WTC11 (cell line): ENCODE measurements around the gene APLF. TPM values are rescaled to one million over a fixed set of nuclear protein-coding genes. Genes with fewer than 3 reads are reported as not detected.

Source experiments
- ATAC-seq: fragments of 200-7000 bp; cut with Tn5 transposase; 2 replicates; pipeline ENCODE4 v1.10.0; 2021; ENCODE audit warnings: mild to moderate bottlenecking, moderate library complexity
- CTCF ChIA-PET: fragments of 300-600 bp; sonication (Branson Sonifier 250); formaldehyde crosslinking; loops from one replicate; lab custom pipeline; 2021; ENCODE audit warnings: antibody characterized with exemption; lab: Charles Lee
- POLR2A ChIA-PET: fragments of 350-600 bp; sonication (Branson Sonifier 250); formaldehyde crosslinking; loops from one replicate; lab custom pipeline; 2021; ENCODE audit warnings: antibody characterized with exemption; lab: Charles Lee
- DNase-seq: peaks from one replicate; pipeline ENCODE4 v3.0.0; 2021; ENCODE audit warnings: low spot score
- H3K27ac Mint-ChIP-seq: 2 replicates; pipeline ENCODE4 v1.8.0; 2021; ENCODE audit warnings: mixed read lengths
- H3K27me3 Mint-ChIP-seq: 2 replicates; pipeline ENCODE4 v1.8.0; 2021; ENCODE audit warnings: low read depth, mild to moderate bottlenecking, moderate library complexity, mixed read lengths
- H3K36me3 Mint-ChIP-seq: 2 replicates; pipeline ENCODE4 v1.8.0; 2021; ENCODE audit warnings: mixed read lengths
- H3K4me1 Mint-ChIP-seq: 2 replicates; pipeline ENCODE4 v1.8.0; 2022; ENCODE audit warnings: mixed read lengths
- H3K4me3 Mint-ChIP-seq: 2 replicates; pipeline ENCODE4 v1.8.0; 2021; ENCODE audit warnings: mild to moderate bottlenecking, moderate library complexity, mixed read lengths
- H3K9me3 Mint-ChIP-seq: 2 replicates; pipeline ENCODE4 v1.8.0; 2021; ENCODE audit warnings: mixed read lengths
- ATF1 ChIP-seq: sonication (generic); formaldehyde crosslinking; IDR thresholded peaks from 2 replicates; pipeline ENCODE4 v1.8.1; 2023; ENCODE audit warnings: mild to moderate bottlenecking, moderate library complexity, missing genetic modification reagents
- CREB1 ChIP-seq: sonication (generic); formaldehyde crosslinking; IDR thresholded peaks from 2 replicates; pipeline ENCODE4 v1.8.0; 2023; ENCODE audit warnings: mild to moderate bottlenecking, missing genetic modification reagents
- ETV6 ChIP-seq: sonication (generic); formaldehyde crosslinking; IDR thresholded peaks from 2 replicates; pipeline ENCODE4 v1.8.1; 2022; ENCODE audit warnings: mild to moderate bottlenecking, missing genetic modification reagents
- FOXJ3 ChIP-seq: sonication (generic); formaldehyde crosslinking; IDR thresholded peaks from 2 replicates; pipeline ENCODE4 v1.9.0; 2021; ENCODE audit warnings: missing genetic modification reagents, mild to moderate bottlenecking, borderline replicate concordance
- HMGA2 ChIP-seq: fragments of 250-450 bp; sonication (Bioruptor Pico); IDR thresholded peaks from 2 replicates; pipeline ENCODE4 v1.4.0; 2021; ENCODE audit warnings: mild to moderate bottlenecking, moderate library complexity
- IRF2 ChIP-seq: sonication (generic); formaldehyde crosslinking; IDR thresholded peaks from 2 replicates; pipeline ENCODE4 v1.8.0; 2022; ENCODE audit warnings: low read depth, missing genetic modification reagents, borderline replicate concordance
- NFATC4 ChIP-seq: fragments of 250-450 bp; sonication (Bioruptor Pico); IDR thresholded peaks from 2 replicates; pipeline ENCODE4 v1.9.0; 2021; ENCODE audit warnings: mild to moderate bottlenecking
- NFE2L1 ChIP-seq: sonication (generic); formaldehyde crosslinking; IDR thresholded peaks from 2 replicates; pipeline ENCODE4 v1.8.1; 2023; ENCODE audit warnings: missing genetic modification reagents
- PRRX2 ChIP-seq: fragments of 250-450 bp; sonication (Bioruptor Pico); IDR thresholded peaks from 2 replicates; pipeline ENCODE4 v1.8.0; 2021; ENCODE audit warnings: mild to moderate bottlenecking
- TCF7 ChIP-seq: sonication (generic); formaldehyde crosslinking; IDR thresholded peaks from 2 replicates; pipeline ENCODE4 v1.8.0; 2022; ENCODE audit warnings: mild to moderate bottlenecking, low read depth, missing genetic modification reagents, moderate library complexity
- TEAD4 ChIP-seq: sonication (generic); formaldehyde crosslinking; IDR thresholded peaks from 2 replicates; pipeline ENCODE4 v1.8.0; 2022; ENCODE audit warnings: mild to moderate bottlenecking, missing genetic modification reagents
- ZBTB21 ChIP-seq: sonication (generic); formaldehyde crosslinking; IDR thresholded peaks from 2 replicates; pipeline ENCODE4 v1.8.1; 2023; ENCODE audit warnings: mild to moderate bottlenecking, missing genetic modification reagents, borderline replicate concordance
- ZNF138 ChIP-seq: sonication (generic); formaldehyde crosslinking; conservative IDR thresholded peaks from 2 replicates; pipeline ENCODE4 v1.8.1; 2022; ENCODE audit warnings: mild to moderate bottlenecking, moderate library complexity, missing genetic modification reagents
- ZNF396 ChIP-seq: fragments of 250-450 bp; sonication (Bioruptor Pico); IDR thresholded peaks from 2 replicates; pipeline ENCODE4 v1.8.0; 2021; ENCODE audit warnings: mild to moderate bottlenecking, moderate library complexity, borderline replicate concordance
- total RNA-seq: library from RNA; stranded (reverse); gene quantifications from 3 replicates; pipeline ENCODE4 v1.2.3, GENCODE V29; 2021
- TF ChIP-seq, protein P1 (sequence below): sonication (generic); formaldehyde crosslinking; IDR thresholded peaks from 2 replicates; pipeline ENCODE4 v1.8.0; 2023; ENCODE audit warnings: missing genetic modification reagents
- TF ChIP-seq, protein P2 (sequence below): sonication (generic); formaldehyde crosslinking; IDR thresholded peaks from 2 replicates; pipeline ENCODE4 v1.8.0; 2022; ENCODE audit warnings: mild to moderate bottlenecking, missing genetic modification reagents
- TF ChIP-seq, protein P3 (sequence below): fragments of 250-450 bp; sonication (Bioruptor Pico); IDR thresholded peaks from 2 replicates; pipeline ENCODE4 v1.8.0; 2021; ENCODE audit warnings: mild to moderate bottlenecking
- TF ChIP-seq, protein P4 (sequence below): sonication (generic); formaldehyde crosslinking; IDR thresholded peaks from 2 replicates; pipeline ENCODE4 v1.8.1; 2023; ENCODE audit warnings: mild to moderate bottlenecking, missing genetic modification reagents, moderate library complexity
- TF ChIP-seq, protein P5 (sequence below): sonication (generic); formaldehyde crosslinking; conservative IDR thresholded peaks from 2 replicates; pipeline ENCODE4 v1.8.1; 2022; ENCODE audit warnings: mild to moderate bottlenecking, missing genetic modification reagents
- TF ChIP-seq, protein P6 (sequence below): sonication (generic); formaldehyde crosslinking; IDR thresholded peaks from 2 replicates; pipeline ENCODE4 v1.8.1; 2023; ENCODE audit warnings: mild to moderate bottlenecking, missing genetic modification reagents

APLF gene
- total RNA-seq, 1 experiment from 2014 or later = 2.7 TPM

DNA sequence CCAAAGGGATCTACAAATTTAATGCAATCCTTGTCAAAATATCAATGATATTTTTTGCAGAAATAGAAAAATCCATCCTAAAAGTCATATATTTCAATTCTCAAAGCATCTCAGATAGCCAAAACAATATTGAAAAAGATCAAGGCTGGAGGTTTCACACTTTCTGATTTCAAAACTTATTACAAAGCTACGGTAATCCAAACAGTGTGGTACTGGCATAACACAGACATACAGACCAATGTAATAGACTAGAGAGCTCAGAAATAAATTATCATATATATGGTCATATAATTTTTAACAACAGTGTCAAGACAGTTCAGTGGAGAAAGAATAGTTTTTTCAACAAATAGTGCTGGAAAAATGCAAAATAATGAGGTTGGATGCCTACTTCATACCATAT lies 135.7 kb downstream of the APLF start:
- Mint-ChIP-seq H3K27ac (no peak overlapping the region), H3K9me3 (peaks cover 45% of the 10 kb centered on the region), H3K27me3 (no peaks in the 10 kb centered on the region), H3K4me1 (no peaks in the 10 kb centered on the region), H3K36me3 (peaks cover 16% of the 10 kb centered on the region), H3K4me3 (no peak overlapping the region)
- ATAC-seq = no peak
- no peak for DNase-seq
- ChIA-PET CTCF (no interaction called here), POLR2A (no interaction called here)
- TF ChIP-seq, protein P1, sequence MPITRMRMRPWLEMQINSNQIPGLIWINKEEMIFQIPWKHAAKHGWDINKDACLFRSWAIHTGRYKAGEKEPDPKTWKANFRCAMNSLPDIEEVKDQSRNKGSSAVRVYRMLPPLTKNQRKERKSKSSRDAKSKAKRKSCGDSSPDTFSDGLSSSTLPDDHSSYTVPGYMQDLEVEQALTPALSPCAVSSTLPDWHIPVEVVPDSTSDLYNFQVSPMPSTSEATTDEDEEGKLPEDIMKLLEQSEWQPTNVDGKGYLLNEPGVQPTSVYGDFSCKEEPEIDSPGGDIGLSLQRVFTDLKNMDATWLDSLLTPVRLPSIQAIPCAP (CRISPR knock-in tag) = no peak
- TF ChIP-seq, protein P2, sequence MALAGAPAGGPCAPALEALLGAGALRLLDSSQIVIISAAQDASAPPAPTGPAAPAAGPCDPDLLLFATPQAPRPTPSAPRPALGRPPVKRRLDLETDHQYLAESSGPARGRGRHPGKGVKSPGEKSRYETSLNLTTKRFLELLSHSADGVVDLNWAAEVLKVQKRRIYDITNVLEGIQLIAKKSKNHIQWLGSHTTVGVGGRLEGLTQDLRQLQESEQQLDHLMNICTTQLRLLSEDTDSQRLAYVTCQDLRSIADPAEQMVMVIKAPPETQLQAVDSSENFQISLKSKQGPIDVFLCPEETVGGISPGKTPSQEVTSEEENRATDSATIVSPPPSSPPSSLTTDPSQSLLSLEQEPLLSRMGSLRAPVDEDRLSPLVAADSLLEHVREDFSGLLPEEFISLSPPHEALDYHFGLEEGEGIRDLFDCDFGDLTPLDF (CRISPR knock-in tag) = no peak

DNA sequence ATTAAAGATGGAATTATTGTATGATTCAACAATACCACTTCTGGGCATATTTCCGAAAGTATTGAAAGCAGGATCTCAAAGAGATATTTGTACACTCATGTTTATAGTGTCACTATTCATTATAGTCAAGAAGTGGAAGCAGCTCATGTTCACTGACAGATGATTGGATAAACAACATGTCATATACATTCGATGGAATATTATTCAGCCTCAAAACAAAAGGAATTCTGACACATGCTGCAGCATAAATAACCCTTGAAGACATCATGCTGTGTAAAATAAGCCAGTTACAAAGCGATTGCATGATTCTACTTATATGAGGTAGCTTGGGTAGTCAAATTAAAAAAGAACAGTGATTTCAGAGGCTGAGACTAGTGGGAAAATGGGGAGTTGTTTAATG lies 136.7 kb downstream of the APLF start:
- POLR2A ChIA-PET = no interaction called here
- no peak for DNase-seq
- peaks cover 20% of the 10 kb centered on the region for H3K36me3 Mint-ChIP-seq
- ATAC-seq = no peak
- H3K9me3 Mint-ChIP-seq = peaks cover 50% of the 10 kb centered on the region
- no peak overlapping the region for H3K4me3 Mint-ChIP-seq
- TF ChIP-seq, protein P3, sequence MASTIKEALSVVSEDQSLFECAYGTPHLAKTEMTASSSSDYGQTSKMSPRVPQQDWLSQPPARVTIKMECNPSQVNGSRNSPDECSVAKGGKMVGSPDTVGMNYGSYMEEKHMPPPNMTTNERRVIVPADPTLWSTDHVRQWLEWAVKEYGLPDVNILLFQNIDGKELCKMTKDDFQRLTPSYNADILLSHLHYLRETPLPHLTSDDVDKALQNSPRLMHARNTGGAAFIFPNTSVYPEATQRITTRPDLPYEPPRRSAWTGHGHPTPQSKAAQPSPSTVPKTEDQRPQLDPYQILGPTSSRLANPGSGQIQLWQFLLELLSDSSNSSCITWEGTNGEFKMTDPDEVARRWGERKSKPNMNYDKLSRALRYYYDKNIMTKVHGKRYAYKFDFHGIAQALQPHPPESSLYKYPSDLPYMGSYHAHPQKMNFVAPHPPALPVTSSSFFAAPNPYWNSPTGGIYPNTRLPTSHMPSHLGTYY (CRISPR knock-in tag) = no peak
- TF ChIP-seq FOXJ3 (CRISPR knock-in tag) = no peak
- TF ChIP-seq, protein P4, sequence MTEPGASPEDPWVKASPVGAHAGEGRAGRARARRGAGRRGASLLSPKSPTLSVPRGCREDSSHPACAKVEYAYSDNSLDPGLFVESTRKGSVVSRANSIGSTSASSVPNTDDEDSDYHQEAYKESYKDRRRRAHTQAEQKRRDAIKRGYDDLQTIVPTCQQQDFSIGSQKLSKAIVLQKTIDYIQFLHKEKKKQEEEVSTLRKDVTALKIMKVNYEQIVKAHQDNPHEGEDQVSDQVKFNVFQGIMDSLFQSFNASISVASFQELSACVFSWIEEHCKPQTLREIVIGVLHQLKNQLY = no peak
- no peak for TF ChIP-seq IRF2 (CRISPR knock-in tag)
- no peak for TF ChIP-seq CREB1 (CRISPR knock-in tag)
- H3K27me3 Mint-ChIP-seq = no peaks in the 10 kb centered on the region
- H3K27ac Mint-ChIP-seq = no peak overlapping the region
- CTCF ChIA-PET = interaction anchor here (0.6 to 1.5 kb wide), 2 partner anchors 9 to 49 kb away, joined by 3 to 4 read pairs; no protein-coding TSS in a partner anchor
- no peaks in the 10 kb centered on the region for H3K4me1 Mint-ChIP-seq

DNA sequence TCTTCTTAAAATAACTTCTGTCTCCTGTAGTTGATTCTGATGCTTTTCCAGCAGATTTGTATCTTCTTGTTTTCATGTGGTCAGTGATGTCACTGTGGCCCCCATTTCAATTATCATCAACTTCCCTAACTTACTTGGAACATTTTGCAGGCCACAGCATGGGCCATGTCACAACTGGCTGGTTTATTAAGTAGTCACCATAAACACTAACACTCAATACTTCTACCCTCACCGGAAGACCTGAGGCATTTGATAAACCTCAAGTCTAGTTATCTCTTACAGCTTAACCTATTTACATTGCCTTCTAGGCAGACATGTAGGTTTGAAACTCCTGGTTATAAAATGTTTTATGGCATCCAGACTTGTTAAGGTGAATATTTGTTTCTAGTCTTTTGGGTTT lies 138.6 kb downstream of the APLF start:
- H3K36me3 Mint-ChIP-seq = peaks cover 28% of the 10 kb centered on the region

More for the DNA sequence above, 138.6 kb downstream of the APLF start:
- Mint-ChIP-seq H3K4me3 (no peak overlapping the region), H3K4me1 (peaks cover 6% of the 10 kb centered on the region), H3K27me3 (no peaks in the 10 kb centered on the region), H3K9me3 (peaks cover 50% of the 10 kb centered on the region), H3K27ac (no peak overlapping the region)
- TF ChIP-seq ZBTB21 (CRISPR knock-in tag) = no peak
- TF ChIP-seq ATF1 = no peak
- no peak for TF ChIP-seq PRRX2 (CRISPR knock-in tag)
- TF ChIP-seq, protein P3 (CRISPR knock-in tag) = no peak
- no peak for TF ChIP-seq ZNF138
- TF ChIP-seq TEAD4 = no peak
- TF ChIP-seq ZNF396 (CRISPR knock-in tag) = no peak
- no peak for TF ChIP-seq HMGA2 (CRISPR knock-in tag)
- TF ChIP-seq TCF7 (CRISPR knock-in tag) = no peak
- TF ChIP-seq NFATC4 (CRISPR knock-in tag) = no peak
- no peak for TF ChIP-seq NFE2L1 (CRISPR knock-in tag)
- TF ChIP-seq, protein P5, sequence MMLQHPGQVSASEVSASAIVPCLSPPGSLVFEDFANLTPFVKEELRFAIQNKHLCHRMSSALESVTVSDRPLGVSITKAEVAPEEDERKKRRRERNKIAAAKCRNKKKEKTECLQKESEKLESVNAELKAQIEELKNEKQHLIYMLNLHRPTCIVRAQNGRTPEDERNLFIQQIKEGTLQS (CRISPR knock-in tag) = no peak
- no peak for TF ChIP-seq ETV6
- TF ChIP-seq, protein P6, sequence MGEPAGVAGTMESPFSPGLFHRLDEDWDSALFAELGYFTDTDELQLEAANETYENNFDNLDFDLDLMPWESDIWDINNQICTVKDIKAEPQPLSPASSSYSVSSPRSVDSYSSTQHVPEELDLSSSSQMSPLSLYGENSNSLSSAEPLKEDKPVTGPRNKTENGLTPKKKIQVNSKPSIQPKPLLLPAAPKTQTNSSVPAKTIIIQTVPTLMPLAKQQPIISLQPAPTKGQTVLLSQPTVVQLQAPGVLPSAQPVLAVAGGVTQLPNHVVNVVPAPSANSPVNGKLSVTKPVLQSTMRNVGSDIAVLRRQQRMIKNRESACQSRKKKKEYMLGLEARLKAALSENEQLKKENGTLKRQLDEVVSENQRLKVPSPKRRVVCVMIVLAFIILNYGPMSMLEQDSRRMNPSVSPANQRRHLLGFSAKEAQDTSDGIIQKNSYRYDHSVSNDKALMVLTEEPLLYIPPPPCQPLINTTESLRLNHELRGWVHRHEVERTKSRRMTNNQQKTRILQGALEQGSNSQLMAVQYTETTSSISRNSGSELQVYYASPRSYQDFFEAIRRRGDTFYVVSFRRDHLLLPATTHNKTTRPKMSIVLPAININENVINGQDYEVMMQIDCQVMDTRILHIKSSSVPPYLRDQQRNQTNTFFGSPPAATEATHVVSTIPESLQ = no peak
- ChIA-PET CTCF (interaction anchor here (2.6 kb wide), 1 partner anchor 11 kb away, joined by 9 read pairs; no protein-coding TSS in a partner anchor), POLR2A (no interaction called here)
- no peak for DNase-seq
- ATAC-seq = no peak
